H1 (cell line): ENCODE data around the gene LHB. TPM values are rescaled to one million over a fixed set of nuclear protein-coding genes. Genes with fewer than 3 reads are reported as not detected.

Source experiments
- CTCF ChIA-PET: fragments of 300-600 bp; sonication (Branson Sonifier 250); formaldehyde crosslinking; loops from one replicate; lab custom pipeline; 2021; ENCODE audit not compliant: partially characterized antibody; lab: Charles Lee
- POLR2A ChIA-PET: fragments of 300-600 bp; sonication (Branson Sonifier 250); formaldehyde crosslinking; loops from one replicate; lab custom pipeline; 2021; ENCODE audit warnings: inconsistent platforms; ENCODE audit not compliant: partially characterized antibody; lab: Charles Lee
- DNase-seq, 2 experiments: peaks; one replicate each; pipeline versions ENCODE4 v3.0.0 to v3.0.0-alpha.2; 2010 to 2022; ENCODE audit warnings: low spot score in 2 of 2, low read depth in 1 of 2, mixed read lengths in 1 of 2
- FAIRE-seq: peaks from 2 replicates; lab custom pipeline; 2011; peaks lifted over from hg19 to GRCh38; lab: Jason Lieb, UNC
- H2AFZ ChIP-seq: 2 replicates; pipeline ENCODE4 v1.8.1; 2012; ENCODE audit warnings: low read length, inconsistent platforms
- H2AK5ac ChIP-seq: 2 replicates; pipeline ENCODE4 v1.6.1; 2013; ENCODE audit warnings: low read depth, low read length
- H2BK120ac ChIP-seq: replicated peaks from 2 replicates; pipeline ENCODE3; 2013; ENCODE audit warnings: low read depth, low read length, inconsistent platforms
- H2BK12ac ChIP-seq: 2 replicates; pipeline ENCODE4 v1.6.1; 2013; ENCODE audit warnings: low read depth, low read length
- H2BK15ac ChIP-seq: 2 replicates; pipeline ENCODE4 v1.6.1; 2013; ENCODE audit warnings: low read length
- H2BK20ac ChIP-seq: 2 replicates; pipeline ENCODE4 v1.6.1; 2013; ENCODE audit warnings: low read length
- H2BK5ac ChIP-seq: 2 replicates; pipeline ENCODE4 v1.6.1; 2013; ENCODE audit warnings: low read depth, low read length
- H3K14ac ChIP-seq: 2 replicates; pipeline ENCODE4 v1.6.1; 2013; ENCODE audit warnings: inconsistent platforms; ENCODE audit not compliant: insufficient read length
- H3K18ac ChIP-seq: 2 replicates; pipeline ENCODE4 v1.6.1; 2013; ENCODE audit warnings: low read length; ENCODE audit errors: extremely low read depth
- H3K23ac ChIP-seq: 2 replicates; pipeline ENCODE4 v1.6.1; 2013; ENCODE audit warnings: inconsistent platforms; ENCODE audit not compliant: insufficient read length
- H3K23me2 ChIP-seq: 2 replicates; pipeline ENCODE4 v1.6.1; 2013; ENCODE audit warnings: low read depth, low read length
- H3K27ac ChIP-seq: 2 replicates; pipeline ENCODE4 v1.6.1; 2011; ENCODE audit warnings: low read depth, low read length, inconsistent platforms
- H3K27me3 ChIP-seq, 4 experiments: replicated peaks in 1 of 4; 1 replicate in 1 of 4; 2 replicates in 3 of 4; pipeline versions ENCODE4 v1.6.1 to v1.8.1; 2011 to 2013; ENCODE audit warnings: low read length in 3 of 4, mild to moderate bottlenecking in 3 of 4, inconsistent platforms in 2 of 4, mixed read lengths in 2 of 4, moderate library complexity in 1 of 4; ENCODE audit not compliant: control insufficient read depth in 3 of 4, insufficient read depth in 3 of 4; ENCODE audit errors: extremely low read depth in 1 of 4
- H3K36me3 ChIP-seq, 4 experiments: 2 replicates each; pipeline versions ENCODE4 v1.6.1 to v1.8.1; 2011 to 2013; ENCODE audit warnings: mild to moderate bottlenecking in 4 of 4, low read length in 3 of 4, moderate library complexity in 2 of 4, control low read depth in 1 of 4, inconsistent platforms in 1 of 4; ENCODE audit not compliant: insufficient read depth in 4 of 4, control insufficient read depth in 2 of 4
- H3K4ac ChIP-seq: replicated peaks from 2 replicates; pipeline ENCODE3; 2013; ENCODE audit warnings: low read length, low read depth, mixed read lengths, inconsistent platforms; ENCODE audit not compliant: insufficient read length
- H3K4me1 ChIP-seq, 4 experiments: replicated peaks in 1 of 4; 1 replicate in 1 of 4; 2 replicates in 3 of 4; pipeline versions ENCODE4 v1.6.1 to v1.8.1; 2011 to 2013; ENCODE audit warnings: low read length in 3 of 4, inconsistent platforms in 2 of 4, mixed read lengths in 1 of 4; ENCODE audit not compliant: insufficient read depth in 4 of 4, control insufficient read depth in 3 of 4
- H3K4me2 ChIP-seq, 2 experiments: 2 replicates each; pipeline versions ENCODE4 v1.6.1 to v1.8.1; 2011 to 2013; ENCODE audit warnings: low read depth in 2 of 2, low read length in 2 of 2, control low read depth in 1 of 2, inconsistent platforms in 1 of 2, mild to moderate bottlenecking in 1 of 2; ENCODE audit not compliant: insufficient read depth in 1 of 2
- H3K4me3 ChIP-seq, 4 experiments: fragments of 200-600, 300-600 bp in 1 of 4; sonication (generic), shearing (Covaris generic), sonication (Bioruptor Twin) in 1 of 4; 2 replicates each; pipeline versions ENCODE4 v1.5.1 to v1.8.1; 2011 to 2016; ENCODE audit warnings: low read length in 4 of 4, low read depth in 3 of 4, control low read depth in 2 of 4, inconsistent platforms in 2 of 4, mild to moderate bottlenecking in 2 of 4, mixed read lengths in 1 of 4, moderate library complexity in 1 of 4; ENCODE audit not compliant: insufficient read depth in 2 of 4; ENCODE audit errors: extremely low read depth in 1 of 4
- H3K56ac ChIP-seq: replicated peaks from 2 replicates; pipeline ENCODE3; 2013; ENCODE audit warnings: low read depth, mild to moderate bottlenecking, mixed read lengths, low read length, inconsistent platforms; ENCODE audit not compliant: insufficient read length
- H3K79me1 ChIP-seq: 2 replicates; pipeline ENCODE4 v1.6.1; 2013; ENCODE audit warnings: low read depth, low read length, control low read depth
- H3K79me2 ChIP-seq, 2 experiments: 2 replicates each; pipeline versions ENCODE4 v1.6.1 to v1.8.1; 2012 to 2013; ENCODE audit warnings: low read length in 2 of 2, mild to moderate bottlenecking in 2 of 2, inconsistent platforms in 1 of 2; ENCODE audit not compliant: insufficient read depth in 2 of 2, control insufficient read depth in 1 of 2
- H3K9ac ChIP-seq, 4 experiments: replicated peaks in 1 of 4; 1 replicate in 1 of 4; 2 replicates in 3 of 4; pipeline versions ENCODE4 v1.6.1 to v1.8.1; 2011 to 2013; ENCODE audit warnings: low read depth in 3 of 4, low read length in 3 of 4, control low read depth in 2 of 4, mild to moderate bottlenecking in 2 of 4, moderate library complexity in 2 of 4, inconsistent platforms in 1 of 4; ENCODE audit errors: extremely low read depth in 1 of 4
- H3K9me3 ChIP-seq, 2 experiments: 2 replicates each; pipeline versions ENCODE4 v1.6.1 to v1.8.1; 2012 to 2013; ENCODE audit warnings: mild to moderate bottlenecking in 2 of 2, moderate library complexity in 2 of 2, control low read depth in 1 of 2, inconsistent platforms in 1 of 2, low read depth in 1 of 2, low read length in 1 of 2, mixed read lengths in 1 of 2; ENCODE audit not compliant: insufficient read depth in 2 of 2
- H4K20me1 ChIP-seq, 2 experiments: replicated peaks in 1 of 2; 2 replicates each; pipeline versions ENCODE3 to v1.8.1; 2011 to 2013; ENCODE audit warnings: inconsistent platforms in 2 of 2, low read length in 2 of 2, mild to moderate bottlenecking in 1 of 2; ENCODE audit not compliant: insufficient read depth in 2 of 2, control insufficient read depth in 1 of 2
- H4K5ac ChIP-seq: 2 replicates; pipeline ENCODE4 v1.6.1; 2013; ENCODE audit warnings: low read length, low read depth, mixed read lengths, inconsistent platforms; ENCODE audit not compliant: insufficient read length
- H4K8ac ChIP-seq: 2 replicates; pipeline ENCODE4 v1.8.0; 2013; ENCODE audit warnings: mild to moderate bottlenecking, moderate library complexity, low read length, inconsistent platforms; ENCODE audit not compliant: insufficient read depth; ENCODE audit errors: extremely low read depth
- H4K91ac ChIP-seq: replicated peaks from 2 replicates; pipeline ENCODE3; 2013; ENCODE audit warnings: low read length, mixed read lengths, inconsistent platforms; ENCODE audit not compliant: insufficient read length
- ATF3 ChIP-seq: IDR thresholded peaks from 2 replicates; pipeline ENCODE4 v1.6.1; 2011; ENCODE audit warnings: low read depth, mild to moderate bottlenecking, low read length; ENCODE audit not compliant: insufficient read depth
- E2F6 ChIP-seq: IDR thresholded peaks from 2 replicates; pipeline ENCODE4 v1.6.1; 2012; ENCODE audit warnings: inconsistent platforms
- POLR2AphosphoS5 ChIP-seq: IDR thresholded peaks from 2 replicates; pipeline ENCODE4 v1.6.1; 2011; ENCODE audit warnings: low read depth, low read length
- TCF12 ChIP-seq: IDR thresholded peaks from 2 replicates; pipeline ENCODE4 v1.6.1; 2011; ENCODE audit warnings: low read depth, mild to moderate bottlenecking, low read length
- YY1 ChIP-seq: IDR thresholded peaks from 2 replicates; pipeline ENCODE4 v1.6.1; 2011; ENCODE audit warnings: low read depth, mild to moderate bottlenecking, low read length
- ZNF274 ChIP-seq: IDR thresholded peaks from 2 replicates; pipeline ENCODE4 v1.7.0; 2012; ENCODE audit warnings: low read length, borderline replicate concordance; ENCODE audit errors: extremely low read depth
- WGBS, 2 experiments: shearing (Covaris generic) in 1 of 2; methylation state at CpG; one replicate each; pipeline versions ENCODE4 v1.1.6 to v1.1.7; 2013 to 2015; ENCODE audit warnings: low lambda C conversion rate in 2 of 2, mixed read lengths in 2 of 2, inconsistent platforms in 1 of 2, low coverage in 1 of 2, missing lambda C conversion rate in 1 of 2; ENCODE audit not compliant: insufficient replicate concordance in 2 of 2, insufficient coverage in 1 of 2, insufficient read length in 1 of 2; ENCODE audit errors: extremely low coverage in 1 of 2, missing lambda C conversion rate in 1 of 2; 5-methylcytosine and 5-hydroxymethylcytosine counted together
- polyA plus RNA-seq, 7 experiments: library from polyadenylated mRNA; depleted of rRNA in 3 of 7; stranded (reverse) in 5 of 7; unstranded in 2 of 7; fragments of >200 nt in 5 of 7; fragments of 200-250 nt in 2 of 7; gene quantifications; 1 replicate in 5 of 7; 2 replicates in 1 of 7; 4 replicates in 1 of 7; pipeline versions ENCODE4 v1.2.1 to v1.2.3, GENCODE V29; 2011 to 2013; ENCODE audit warnings: missing spikeins in 2 of 7, mixed read lengths in 2 of 7
- total RNA-seq: library from RNA; stranded (reverse); fragmentation: NEBNext Ultra II Directional; extraction: Animal tissue kit (Norgen Biotek cat#: 25700); gene quantifications from 2 replicates; pipeline ENCODE4 v1.2.1, GENCODE V29; 2021

Gene LHB
- total and polyA plus RNA-seq, 2 of the 8 experiments (the other 6 are each of a cell fraction or from before 2014, with no cell fraction given) = 0.53 TPM; not detected in 1

GRCh38 chr19:48968179-48968661, 48.7 kb downstream of the LHB start:
- H3K9me3 ChIP-seq = no peaks in the 10 kb centered on the region
- no peak overlapping the region for H3K9ac ChIP-seq
- peaks cover 4 to 14% (median 9%) of the 10 kb centered on the region in 4 experiments for H3K4me1 ChIP-seq

More at GRCh38 chr19:48968179-48968661, 48.7 kb downstream of the LHB start:
- H4K91ac ChIP-seq = no peak overlapping the region
- H3K23ac ChIP-seq = no peak overlapping the region
- no peak for TF ChIP-seq TCF12
- TF ChIP-seq POLR2AphosphoS5 = peak; percentile 60; the same call in 1 of the 2 replicates
- TF ChIP-seq YY1 = no peak
- TF ChIP-seq E2F6 = no peak
- no peak for TF ChIP-seq ATF3
- TF ChIP-seq ZNF274 = no peak
- H4K8ac ChIP-seq = no peak overlapping the region
- no peak overlapping the region for H2BK5ac ChIP-seq
- H3K4me3 ChIP-seq = no peak overlapping the region
- H3K36me3 ChIP-seq = peaks cover 2 to 28% (median 11%) of the 10 kb centered on the region in 4 experiments; a peak in 5 of 8 replicates
- POLR2A ChIA-PET = interaction anchor here (0.6 to 5.4 kb wide), 17 partner anchors 9 to 338 kb away, joined by 3 to 56 read pairs (median 3); partner anchors contain the start of genes BAX, GYS1, PPP1R15A and RUVBL2
- H2BK12ac ChIP-seq = no peak overlapping the region
- H3K4me2 ChIP-seq = no peak overlapping the region
- no peak overlapping the region for H2BK15ac ChIP-seq
- H3K23me2 ChIP-seq = peaks cover 17% of the 10 kb centered on the region; the same call in 1 of the 2 replicates
- H4K20me1 ChIP-seq = peaks cover 3 to 13% of the 10 kb centered on the region in 2 experiments
- 88% methylated on average over 4 of the region's 4 CpGs; no CpG with 5 or more reads in 1 of the 2 experiments for WGBS, 2 experiments
- peaks cover 2% of the 10 kb centered on the region; the same call in 1 of the 2 replicates for H3K79me1 ChIP-seq
- DNase-seq (no peak), FAIRE-seq (no peak)
- H3K56ac ChIP-seq = no peak overlapping the region
- H3K79me2 ChIP-seq = peaks cover 0 to 13% of the 10 kb centered on the region in 2 experiments; a peak in 2 of 4 replicates
- H2AK5ac ChIP-seq = no peak overlapping the region
- no peak overlapping the region for H4K5ac ChIP-seq
- H2BK120ac ChIP-seq = no peak overlapping the region
- no peak overlapping the region for H3K14ac ChIP-seq
- no peak overlapping the region for H2BK20ac ChIP-seq
- CTCF ChIA-PET = interaction anchor here (0.6 to 1.4 kb wide), 6 partner anchors 10 to 173 kb away, joined by 3 to 6 read pairs (median 4); no protein-coding TSS in a partner anchor
- no peak overlapping the region for H3K27ac ChIP-seq
- no peak overlapping the region for H3K18ac ChIP-seq
- no peak overlapping the region for H2AFZ ChIP-seq
- no peaks in the 10 kb centered on the region for H3K27me3 ChIP-seq
- no peak overlapping the region for H3K4ac ChIP-seq
